ENCODE data around the gene PRRX1.

DNA sequence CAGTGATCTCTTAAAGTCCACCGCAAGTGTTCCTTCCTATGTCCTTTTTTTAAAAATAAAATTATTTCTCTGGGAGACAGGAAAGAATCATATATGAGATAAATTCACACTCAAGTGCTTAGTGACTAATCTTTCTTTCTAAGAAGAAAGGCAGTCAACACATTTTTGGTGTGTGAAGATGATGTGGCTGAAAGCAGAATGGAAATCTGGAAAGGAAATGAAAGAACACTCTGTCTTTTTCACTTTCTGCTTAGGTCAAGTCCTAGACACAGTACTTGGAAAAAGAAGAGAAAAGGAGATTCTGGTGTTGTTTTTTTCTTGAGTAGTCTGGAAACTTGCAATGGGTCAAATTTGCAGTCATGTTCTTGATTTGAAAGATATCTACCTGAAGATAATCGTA, 45.5 kb upstream of the PRRX1 start:
- TF ChIP-seq, protein P1, sequence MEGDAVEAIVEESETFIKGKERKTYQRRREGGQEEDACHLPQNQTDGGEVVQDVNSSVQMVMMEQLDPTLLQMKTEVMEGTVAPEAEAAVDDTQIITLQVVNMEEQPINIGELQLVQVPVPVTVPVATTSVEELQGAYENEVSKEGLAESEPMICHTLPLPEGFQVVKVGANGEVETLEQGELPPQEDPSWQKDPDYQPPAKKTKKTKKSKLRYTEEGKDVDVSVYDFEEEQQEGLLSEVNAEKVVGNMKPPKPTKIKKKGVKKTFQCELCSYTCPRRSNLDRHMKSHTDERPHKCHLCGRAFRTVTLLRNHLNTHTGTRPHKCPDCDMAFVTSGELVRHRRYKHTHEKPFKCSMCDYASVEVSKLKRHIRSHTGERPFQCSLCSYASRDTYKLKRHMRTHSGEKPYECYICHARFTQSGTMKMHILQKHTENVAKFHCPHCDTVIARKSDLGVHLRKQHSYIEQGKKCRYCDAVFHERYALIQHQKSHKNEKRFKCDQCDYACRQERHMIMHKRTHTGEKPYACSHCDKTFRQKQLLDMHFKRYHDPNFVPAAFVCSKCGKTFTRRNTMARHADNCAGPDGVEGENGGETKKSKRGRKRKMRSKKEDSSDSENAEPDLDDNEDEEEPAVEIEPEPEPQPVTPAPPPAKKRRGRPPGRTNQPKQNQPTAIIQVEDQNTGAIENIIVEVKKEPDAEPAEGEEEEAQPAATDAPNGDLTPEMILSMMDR (IDR thresholded peaks at IDR 0.05; ENCODE audit: low read depth, low read length): no peak
- TF ChIP-seq EZH2phosphoT487 (IDR thresholded peaks at IDR 0.05; ENCODE audit: low read depth): no peak

Measured in OCI-LY3 (cell line).